ENCODE results near the gene LRRN3.
A peak's percentile ranks its signal among the peaks of the same experiment; 100 is the strongest.

Gene LRRN3

DNA sequence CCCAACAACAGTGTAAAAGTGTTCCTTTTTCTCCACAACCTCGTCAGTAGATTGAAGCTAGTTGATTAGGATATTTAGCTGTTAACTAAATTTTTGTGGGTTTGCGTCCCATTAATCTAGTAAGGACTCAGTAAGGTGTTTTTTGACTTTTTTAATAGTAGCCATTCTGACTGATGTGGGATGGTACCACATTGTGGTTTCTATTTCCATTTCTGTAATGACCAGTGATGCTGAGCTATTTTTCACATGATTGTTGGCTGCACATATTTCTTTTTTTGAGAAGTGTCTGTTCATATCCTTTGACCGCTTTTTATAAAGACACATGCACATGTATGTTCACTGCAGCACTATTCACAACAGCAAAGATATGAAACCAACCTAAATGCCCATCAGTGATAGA lies 5.6 kb upstream of the LRRN3 start:
- no peak for DNase-seq (ENCODE audit: low read depth)
- no peak overlapping the region for H3K4me3 ChIP-seq (ENCODE audit: low read length)
- TF ChIP-seq, protein P1, sequence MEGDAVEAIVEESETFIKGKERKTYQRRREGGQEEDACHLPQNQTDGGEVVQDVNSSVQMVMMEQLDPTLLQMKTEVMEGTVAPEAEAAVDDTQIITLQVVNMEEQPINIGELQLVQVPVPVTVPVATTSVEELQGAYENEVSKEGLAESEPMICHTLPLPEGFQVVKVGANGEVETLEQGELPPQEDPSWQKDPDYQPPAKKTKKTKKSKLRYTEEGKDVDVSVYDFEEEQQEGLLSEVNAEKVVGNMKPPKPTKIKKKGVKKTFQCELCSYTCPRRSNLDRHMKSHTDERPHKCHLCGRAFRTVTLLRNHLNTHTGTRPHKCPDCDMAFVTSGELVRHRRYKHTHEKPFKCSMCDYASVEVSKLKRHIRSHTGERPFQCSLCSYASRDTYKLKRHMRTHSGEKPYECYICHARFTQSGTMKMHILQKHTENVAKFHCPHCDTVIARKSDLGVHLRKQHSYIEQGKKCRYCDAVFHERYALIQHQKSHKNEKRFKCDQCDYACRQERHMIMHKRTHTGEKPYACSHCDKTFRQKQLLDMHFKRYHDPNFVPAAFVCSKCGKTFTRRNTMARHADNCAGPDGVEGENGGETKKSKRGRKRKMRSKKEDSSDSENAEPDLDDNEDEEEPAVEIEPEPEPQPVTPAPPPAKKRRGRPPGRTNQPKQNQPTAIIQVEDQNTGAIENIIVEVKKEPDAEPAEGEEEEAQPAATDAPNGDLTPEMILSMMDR (IDR thresholded peaks at IDR 0.05; ENCODE audit: insufficient read depth, low read depth, low read length, missing control alignments): no peak

DNA sequence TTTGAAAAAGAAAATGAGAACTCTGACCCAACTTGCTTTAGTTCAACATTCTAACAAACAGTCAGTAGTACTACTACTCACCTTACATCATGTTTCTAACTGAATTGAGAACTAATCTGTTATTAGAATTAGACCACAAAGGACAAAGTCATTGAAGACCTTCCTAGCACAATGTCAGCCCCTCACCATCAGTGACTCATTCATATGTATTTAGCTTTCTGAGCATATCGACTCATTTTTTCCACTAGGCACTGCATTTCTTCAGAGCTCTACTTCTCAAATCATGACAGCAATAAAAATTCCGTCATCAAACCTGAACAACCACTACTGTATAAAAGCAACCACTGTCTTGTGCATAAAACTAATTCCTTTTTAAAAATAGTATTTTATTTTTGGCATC lies 4.4 kb upstream of the LRRN3 start:
- TF ChIP-seq, protein P1 (IDR thresholded peaks at IDR 0.05; ENCODE audit: insufficient read depth, low read depth, low read length, missing control alignments): no peak
- no peak overlapping the region for H3K4me3 ChIP-seq (ENCODE audit: low read length)
- no peak for DNase-seq (ENCODE audit: low read depth)

DNA sequence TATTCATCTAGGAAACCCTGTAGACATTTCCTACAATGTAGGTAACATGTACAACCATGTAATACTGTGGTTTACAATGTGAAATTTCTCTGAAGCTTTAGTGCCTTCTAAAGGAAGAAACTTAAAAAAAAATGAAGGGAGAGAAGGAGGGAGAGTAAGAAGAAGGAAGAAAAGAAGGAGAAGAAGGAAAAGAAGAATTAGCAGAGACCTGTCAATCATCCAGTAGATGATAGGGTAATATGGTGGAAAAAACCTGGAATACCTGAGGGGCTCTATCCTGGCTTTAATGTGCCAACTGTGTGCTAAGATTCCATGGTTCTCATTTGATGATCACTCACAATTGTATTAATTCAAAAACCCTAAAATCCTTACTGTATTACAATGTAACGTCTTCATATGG lies 2.6 kb upstream of the LRRN3 start:
- TF ChIP-seq, protein P1 (IDR thresholded peaks at IDR 0.05; ENCODE audit: insufficient read depth, low read depth, low read length, missing control alignments): no peak
- no peak for DNase-seq (ENCODE audit: low read depth)
- no peak overlapping the region for H3K4me3 ChIP-seq (ENCODE audit: low read length)

DNA sequence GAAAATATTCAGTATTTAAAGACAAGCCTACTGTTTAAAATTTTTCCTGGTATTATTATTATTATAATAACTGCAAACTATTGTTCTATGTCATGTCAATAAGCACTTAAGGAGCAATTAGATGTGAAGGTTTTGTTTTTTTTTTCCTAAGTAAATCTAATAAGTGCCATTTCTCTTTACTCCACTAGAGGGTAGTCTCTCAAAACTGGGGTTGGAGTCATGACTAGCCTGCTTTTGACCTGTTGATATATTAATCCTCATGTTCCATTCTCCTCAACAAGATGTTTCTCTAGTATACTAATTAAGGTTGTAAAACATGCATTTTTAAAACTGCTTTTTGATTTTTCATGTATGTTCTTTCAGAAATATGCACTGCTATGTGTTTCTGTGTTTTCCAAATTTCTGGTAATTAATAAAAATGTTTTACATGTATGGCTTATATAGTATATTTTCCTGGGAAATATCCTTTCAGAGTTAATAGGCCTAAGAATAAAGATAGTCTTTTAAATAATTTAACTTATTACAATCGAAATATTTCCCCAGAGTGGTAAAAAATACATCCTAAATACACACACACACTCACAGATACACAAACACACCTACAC lies 1.0 kb upstream of the LRRN3 start:
- TF ChIP-seq, protein P1 (IDR thresholded peaks at IDR 0.05; ENCODE audit: insufficient read depth, low read depth, low read length, missing control alignments): peak; percentile 76
- H3K4me3 ChIP-seq (ENCODE audit: low read length): no peak overlapping the region
- DNase-seq (ENCODE audit: low read depth): peak; percentile 63

DNA sequence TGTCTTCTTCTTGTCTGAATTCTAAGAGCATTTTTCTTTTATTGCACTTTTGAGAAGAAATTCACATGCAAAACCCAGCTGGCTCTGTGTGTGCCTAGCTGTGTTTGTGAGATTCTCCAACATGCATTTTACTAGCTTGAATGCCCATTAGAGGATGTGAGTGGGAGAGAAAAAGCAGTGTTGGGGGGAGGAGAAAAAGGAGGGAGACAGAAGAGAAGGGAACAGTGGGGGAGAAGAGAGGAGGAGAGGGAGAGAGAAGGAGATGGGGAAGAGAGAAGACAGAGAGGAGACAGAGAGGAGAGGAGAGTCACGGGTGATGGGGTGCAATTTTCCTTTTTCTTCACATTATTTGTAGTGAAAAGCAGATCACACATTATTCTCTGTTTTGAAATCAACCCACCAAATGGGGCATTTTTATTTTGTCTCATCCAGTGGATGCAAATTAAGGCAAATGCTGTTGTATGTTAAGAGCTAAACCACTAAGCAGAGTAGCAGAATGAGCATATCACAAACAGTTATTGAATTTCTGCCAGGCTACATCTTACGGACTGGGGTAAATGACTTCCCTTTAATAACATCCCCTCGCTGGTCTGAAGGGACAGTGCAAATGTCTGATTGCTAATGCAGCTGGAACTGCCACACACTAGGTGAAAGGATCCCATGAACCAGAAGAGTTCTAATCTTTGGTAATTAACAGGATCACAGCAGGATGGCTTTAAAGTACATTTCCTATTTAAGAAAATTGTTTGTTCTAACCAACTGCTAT lies 849 bp downstream of the LRRN3 start:
- no peak overlapping the region for H3K4me3 ChIP-seq (ENCODE audit: low read length)
- TF ChIP-seq, protein P1 (IDR thresholded peaks at IDR 0.05; ENCODE audit: insufficient read depth, low read depth, low read length, missing control alignments): no peak

DNA sequence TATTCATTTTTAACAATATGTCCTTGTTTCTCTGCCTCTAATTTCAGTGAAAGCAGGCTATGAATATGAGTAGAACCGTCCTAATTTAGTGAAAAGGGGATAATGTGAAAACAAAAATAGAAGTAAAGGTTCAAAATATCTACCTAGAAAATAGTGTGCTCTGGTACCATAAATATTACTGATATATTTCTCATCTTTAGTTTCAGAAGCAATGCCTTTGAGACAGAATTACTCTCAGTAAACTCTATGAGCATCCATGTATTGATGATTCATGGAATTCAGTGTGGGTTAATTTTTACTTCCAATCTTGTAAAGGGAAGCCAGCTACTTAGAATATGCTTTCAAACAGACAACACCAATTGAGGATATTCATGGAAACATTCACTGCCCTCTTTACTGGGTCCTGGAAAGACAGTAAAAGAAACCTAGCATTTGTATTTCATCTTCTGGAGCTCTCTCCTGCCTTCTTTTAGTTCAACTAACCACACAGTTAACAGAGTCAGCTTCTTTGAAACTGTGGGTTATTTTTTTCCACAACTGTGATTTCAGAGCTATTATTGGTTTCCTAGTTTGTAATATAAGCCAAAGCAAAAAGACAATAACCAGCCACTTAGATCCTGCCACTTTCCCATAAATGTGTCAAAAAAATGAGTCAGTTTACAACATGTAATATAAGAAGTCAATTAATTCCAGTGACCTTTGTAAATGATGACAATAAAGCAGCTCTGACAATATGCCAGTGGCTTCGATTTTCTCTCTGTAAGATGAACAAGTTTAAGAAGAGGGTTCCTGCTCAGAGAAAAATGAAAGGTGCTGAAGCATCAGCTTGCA lies 1.7 kb downstream of the LRRN3 start:
- no peak for DNase-seq (ENCODE audit: low read depth)

More for the DNA sequence above, 849 bp downstream of the LRRN3 start:
- DNase-seq (ENCODE audit: low read depth): no peak

More for the DNA sequence above, 1.7 kb downstream of the LRRN3 start:
- TF ChIP-seq, protein P1 (IDR thresholded peaks at IDR 0.05; ENCODE audit: insufficient read depth, low read depth, low read length, missing control alignments): no peak
- H3K4me3 ChIP-seq (ENCODE audit: low read length): no peak overlapping the region

Measured in epithelial cell of esophagus (primary cell).